ENCODE measurements around the gene BRINP3. TPM values are rescaled to one million over a fixed set of nuclear protein-coding genes. Genes with fewer than 3 reads are reported as not detected.

BRINP3 gene
- total and polyA plus RNA-seq, 2 of the 13 experiments (the other 11 are each of a cell fraction or from before 2014, with no cell fraction given), result not detected

DNA sequence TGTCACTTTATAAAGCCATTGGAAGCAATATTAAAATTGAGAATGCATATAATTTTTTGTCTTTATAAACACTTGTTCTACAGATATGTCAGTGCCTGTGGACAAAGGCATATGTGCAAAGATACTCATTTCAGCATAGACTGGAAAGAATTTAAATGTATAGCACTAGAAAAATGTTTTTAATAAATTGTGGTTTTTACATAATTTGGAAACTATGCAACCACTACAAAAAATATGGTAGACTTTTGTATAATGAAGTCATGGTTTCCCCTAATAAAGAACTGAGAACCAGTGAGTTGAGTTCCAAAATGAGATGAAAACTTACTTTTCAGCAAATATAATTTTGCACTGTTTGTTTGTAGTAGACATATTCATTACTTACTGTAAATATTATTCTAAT lies 48.5 kb downstream of the BRINP3 start:
- H3K36me3 ChIP-seq (replicated peaks in 1 of 2; ENCODE audit: control insufficient read depth in 1 of 2, insufficient read depth in 2 of 2, low read length in 2 of 2), result no peaks in the 10 kb centered on the region
- no TSS peak for BruUV-seq (replicated peaks)
- TF ChIP-seq, protein P1, sequence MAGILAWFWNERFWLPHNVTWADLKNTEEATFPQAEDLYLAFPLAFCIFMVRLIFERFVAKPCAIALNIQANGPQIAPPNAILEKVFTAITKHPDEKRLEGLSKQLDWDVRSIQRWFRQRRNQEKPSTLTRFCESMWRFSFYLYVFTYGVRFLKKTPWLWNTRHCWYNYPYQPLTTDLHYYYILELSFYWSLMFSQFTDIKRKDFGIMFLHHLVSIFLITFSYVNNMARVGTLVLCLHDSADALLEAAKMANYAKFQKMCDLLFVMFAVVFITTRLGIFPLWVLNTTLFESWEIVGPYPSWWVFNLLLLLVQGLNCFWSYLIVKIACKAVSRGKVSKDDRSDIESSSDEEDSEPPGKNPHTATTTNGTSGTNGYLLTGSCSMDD (CRISPR knock-in tag; IDR thresholded peaks at IDR 0.05), result no peak
- TF ChIP-seq, protein P2, sequence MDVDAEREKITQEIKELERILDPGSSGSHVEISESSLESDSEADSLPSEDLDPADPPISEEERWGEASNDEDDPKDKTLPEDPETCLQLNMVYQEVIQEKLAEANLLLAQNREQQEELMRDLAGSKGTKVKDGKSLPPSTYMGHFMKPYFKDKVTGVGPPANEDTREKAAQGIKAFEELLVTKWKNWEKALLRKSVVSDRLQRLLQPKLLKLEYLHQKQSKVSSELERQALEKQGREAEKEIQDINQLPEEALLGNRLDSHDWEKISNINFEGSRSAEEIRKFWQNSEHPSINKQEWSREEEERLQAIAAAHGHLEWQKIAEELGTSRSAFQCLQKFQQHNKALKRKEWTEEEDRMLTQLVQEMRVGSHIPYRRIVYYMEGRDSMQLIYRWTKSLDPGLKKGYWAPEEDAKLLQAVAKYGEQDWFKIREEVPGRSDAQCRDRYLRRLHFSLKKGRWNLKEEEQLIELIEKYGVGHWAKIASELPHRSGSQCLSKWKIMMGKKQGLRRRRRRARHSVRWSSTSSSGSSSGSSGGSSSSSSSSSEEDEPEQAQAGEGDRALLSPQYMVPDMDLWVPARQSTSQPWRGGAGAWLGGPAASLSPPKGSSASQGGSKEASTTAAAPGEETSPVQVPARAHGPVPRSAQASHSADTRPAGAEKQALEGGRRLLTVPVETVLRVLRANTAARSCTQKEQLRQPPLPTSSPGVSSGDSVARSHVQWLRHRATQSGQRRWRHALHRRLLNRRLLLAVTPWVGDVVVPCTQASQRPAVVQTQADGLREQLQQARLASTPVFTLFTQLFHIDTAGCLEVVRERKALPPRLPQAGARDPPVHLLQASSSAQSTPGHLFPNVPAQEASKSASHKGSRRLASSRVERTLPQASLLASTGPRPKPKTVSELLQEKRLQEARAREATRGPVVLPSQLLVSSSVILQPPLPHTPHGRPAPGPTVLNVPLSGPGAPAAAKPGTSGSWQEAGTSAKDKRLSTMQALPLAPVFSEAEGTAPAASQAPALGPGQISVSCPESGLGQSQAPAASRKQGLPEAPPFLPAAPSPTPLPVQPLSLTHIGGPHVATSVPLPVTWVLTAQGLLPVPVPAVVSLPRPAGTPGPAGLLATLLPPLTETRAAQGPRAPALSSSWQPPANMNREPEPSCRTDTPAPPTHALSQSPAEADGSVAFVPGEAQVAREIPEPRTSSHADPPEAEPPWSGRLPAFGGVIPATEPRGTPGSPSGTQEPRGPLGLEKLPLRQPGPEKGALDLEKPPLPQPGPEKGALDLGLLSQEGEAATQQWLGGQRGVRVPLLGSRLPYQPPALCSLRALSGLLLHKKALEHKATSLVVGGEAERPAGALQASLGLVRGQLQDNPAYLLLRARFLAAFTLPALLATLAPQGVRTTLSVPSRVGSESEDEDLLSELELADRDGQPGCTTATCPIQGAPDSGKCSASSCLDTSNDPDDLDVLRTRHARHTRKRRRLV (CRISPR knock-in tag; IDR thresholded peaks at IDR 0.05), result no peak
- TF ChIP-seq XBP1 (CRISPR knock-in tag; IDR thresholded peaks at IDR 0.05) (no peak), RAD51 (IDR thresholded peaks at IDR 0.05; ENCODE audit: borderline replicate concordance) (no peak), FOXM1 (CRISPR knock-in tag; IDR thresholded peaks at IDR 0.05) (no peak), FOXK1 (CRISPR knock-in tag; IDR thresholded peaks at IDR 0.05; ENCODE audit: borderline replicate concordance, low read depth) (no peak), MXD4 (CRISPR knock-in tag; IDR thresholded peaks at IDR 0.05) (no peak), FOXC1 (CRISPR knock-in tag; IDR thresholded peaks at IDR 0.05; ENCODE audit: borderline replicate concordance) (no peak), RXRB (CRISPR knock-in tag; IDR thresholded peaks at IDR 0.05; ENCODE audit: borderline replicate concordance) (no peak)
- TF ChIP-seq, protein P3, sequence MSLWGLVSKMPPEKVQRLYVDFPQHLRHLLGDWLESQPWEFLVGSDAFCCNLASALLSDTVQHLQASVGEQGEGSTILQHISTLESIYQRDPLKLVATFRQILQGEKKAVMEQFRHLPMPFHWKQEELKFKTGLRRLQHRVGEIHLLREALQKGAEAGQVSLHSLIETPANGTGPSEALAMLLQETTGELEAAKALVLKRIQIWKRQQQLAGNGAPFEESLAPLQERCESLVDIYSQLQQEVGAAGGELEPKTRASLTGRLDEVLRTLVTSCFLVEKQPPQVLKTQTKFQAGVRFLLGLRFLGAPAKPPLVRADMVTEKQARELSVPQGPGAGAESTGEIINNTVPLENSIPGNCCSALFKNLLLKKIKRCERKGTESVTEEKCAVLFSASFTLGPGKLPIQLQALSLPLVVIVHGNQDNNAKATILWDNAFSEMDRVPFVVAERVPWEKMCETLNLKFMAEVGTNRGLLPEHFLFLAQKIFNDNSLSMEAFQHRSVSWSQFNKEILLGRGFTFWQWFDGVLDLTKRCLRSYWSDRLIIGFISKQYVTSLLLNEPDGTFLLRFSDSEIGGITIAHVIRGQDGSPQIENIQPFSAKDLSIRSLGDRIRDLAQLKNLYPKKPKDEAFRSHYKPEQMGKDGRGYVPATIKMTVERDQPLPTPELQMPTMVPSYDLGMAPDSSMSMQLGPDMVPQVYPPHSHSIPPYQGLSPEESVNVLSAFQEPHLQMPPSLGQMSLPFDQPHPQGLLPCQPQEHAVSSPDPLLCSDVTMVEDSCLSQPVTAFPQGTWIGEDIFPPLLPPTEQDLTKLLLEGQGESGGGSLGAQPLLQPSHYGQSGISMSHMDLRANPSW (CRISPR knock-in tag; IDR thresholded peaks at IDR 0.05; ENCODE audit: borderline replicate concordance), result no peak
- TF ChIP-seq, protein P4, sequence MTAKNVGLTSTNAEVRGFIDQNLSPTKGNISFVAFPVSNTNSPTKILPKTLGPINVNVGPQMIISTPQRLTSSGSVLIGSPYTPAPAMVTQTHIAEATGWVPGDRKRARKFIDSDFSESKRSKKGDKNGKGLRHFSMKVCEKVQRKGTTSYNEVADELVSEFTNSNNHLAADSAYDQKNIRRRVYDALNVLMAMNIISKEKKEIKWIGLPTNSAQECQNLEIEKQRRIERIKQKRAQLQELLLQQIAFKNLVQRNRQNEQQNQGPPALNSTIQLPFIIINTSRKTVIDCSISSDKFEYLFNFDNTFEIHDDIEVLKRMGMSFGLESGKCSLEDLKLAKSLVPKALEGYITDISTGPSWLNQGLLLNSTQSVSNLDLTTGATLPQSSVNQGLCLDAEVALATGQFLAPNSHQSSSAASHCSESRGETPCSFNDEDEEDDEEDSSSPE (CRISPR knock-in tag; IDR thresholded peaks at IDR 0.05), result no peak
- TF ChIP-seq, protein P5, sequence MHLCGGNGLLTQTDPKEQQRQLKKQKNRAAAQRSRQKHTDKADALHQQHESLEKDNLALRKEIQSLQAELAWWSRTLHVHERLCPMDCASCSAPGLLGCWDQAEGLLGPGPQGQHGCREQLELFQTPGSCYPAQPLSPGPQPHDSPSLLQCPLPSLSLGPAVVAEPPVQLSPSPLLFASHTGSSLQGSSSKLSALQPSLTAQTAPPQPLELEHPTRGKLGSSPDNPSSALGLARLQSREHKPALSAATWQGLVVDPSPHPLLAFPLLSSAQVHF (CRISPR knock-in tag; IDR thresholded peaks at IDR 0.05), result no peak

More for the DNA sequence above, 48.5 kb downstream of the BRINP3 start:
- no peaks in the 10 kb centered on the region for H3K79me2 ChIP-seq (ENCODE audit: insufficient read depth, low read length)
- H3K4me3 ChIP-seq (replicated peaks in 1 of 3; ENCODE audit: insufficient read depth in 1 of 3, low read depth in 2 of 3, low read length in 3 of 3), result no peak overlapping the region
- intact Hi-C loops (cut with micrococcal nuclease; ENCODE audit: unreplicated experiment) (no loop called here), in situ Hi-C loops (cut with HindIII; ENCODE audit: extremely low pct_ligation_motif_present, low pct_unique_long_range_greater_than_20kb) (no loop called here)
- no peak overlapping the region for H3K9ac ChIP-seq (ENCODE audit: insufficient read depth, low read depth, low read length)
- FAIRE-seq (no peak), ATAC-seq (no peak), DNase-seq (ENCODE audit: low spot score) (no peak)
- H3K27ac ChIP-seq (ENCODE audit: extremely low read length, insufficient read depth, low read length), result no peak overlapping the region
- H3K4me2 ChIP-seq (ENCODE audit: low read depth, low read length), result no peak overlapping the region
- ChIA-PET POLR2A (no interaction called here), CTCF (ENCODE audit: low intra/inter-chr PET ratio, low total read pairs) (no interaction called here)
- no peaks in the 10 kb centered on the region for H3K9me3 ChIP-seq (ENCODE audit: low read length)
- H3K27me3 ChIP-seq (ENCODE audit: control insufficient read depth in 1 of 2, insufficient read depth in 2 of 2, low read length in 2 of 2), result no peaks in the 10 kb centered on the region
- H3K4me1 ChIP-seq (ENCODE audit: insufficient read depth, low read length), result no peaks in the 10 kb centered on the region
- no peaks in the 10 kb centered on the region for H4K20me1 ChIP-seq (ENCODE audit: insufficient read depth, low read length)
- no peak overlapping the region for H2AFZ ChIP-seq (ENCODE audit: low read length)
